HG03139 (cell line): ENCODE measurements around the gene MED13L.
"Not testable (repeated sequence)": the region's sequence is repeated elsewhere in the genome, so short reads cannot be mapped to it uniquely, and the experiment has no call there.

ENCODE experiments used
- ATAC-seq: cut with Tn5 transposase; IDR thresholded peaks from one replicate; pipeline ENCODE4 v1.9.1; 2021; ENCODE audit not compliant: unreplicated experiment

The MED13L gene

DNA sequence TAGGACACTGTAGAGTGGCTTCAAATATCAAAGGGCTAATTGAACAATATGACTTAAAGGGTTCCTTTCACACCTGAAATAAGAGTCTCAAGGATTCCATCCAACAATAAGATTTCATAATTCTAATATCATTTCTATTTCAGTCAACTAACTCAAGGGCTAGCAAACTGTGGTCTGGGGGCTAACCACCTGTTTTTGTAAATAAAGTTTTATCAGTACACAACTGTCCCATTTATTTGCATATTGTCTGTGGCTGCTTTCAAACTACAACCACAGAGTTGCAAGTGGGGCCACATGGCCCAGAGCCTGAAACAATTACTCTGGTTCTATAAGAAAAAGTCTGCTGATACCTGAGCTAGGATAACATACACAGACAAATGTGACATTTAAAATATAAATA is 29.1 kb downstream of the MED13L start:
- no peak for ATAC-seq

DNA sequence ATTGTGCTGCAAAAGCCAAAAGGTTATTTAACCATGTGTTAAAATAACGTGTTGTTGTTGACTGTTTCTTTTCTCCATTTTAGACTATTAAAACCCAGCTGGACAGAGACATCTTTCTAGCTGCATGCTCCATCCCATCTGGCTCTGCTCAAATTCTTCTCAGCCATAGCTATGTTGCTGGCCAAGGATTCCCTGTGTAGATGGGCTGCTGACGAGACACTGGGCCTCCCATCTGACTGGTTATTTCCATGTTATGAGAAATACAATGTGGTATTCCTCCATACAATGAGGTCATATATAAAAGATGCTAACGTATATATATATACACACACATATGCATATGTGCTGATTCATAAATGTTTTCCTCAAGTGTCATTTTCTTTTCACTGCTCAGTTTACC is 30.1 kb downstream of the MED13L start:
- ATAC-seq = no peak

GRCh38 chr12:116246490-116247179 is 30.9 kb downstream of the MED13L start:
- no peak for ATAC-seq

DNA sequence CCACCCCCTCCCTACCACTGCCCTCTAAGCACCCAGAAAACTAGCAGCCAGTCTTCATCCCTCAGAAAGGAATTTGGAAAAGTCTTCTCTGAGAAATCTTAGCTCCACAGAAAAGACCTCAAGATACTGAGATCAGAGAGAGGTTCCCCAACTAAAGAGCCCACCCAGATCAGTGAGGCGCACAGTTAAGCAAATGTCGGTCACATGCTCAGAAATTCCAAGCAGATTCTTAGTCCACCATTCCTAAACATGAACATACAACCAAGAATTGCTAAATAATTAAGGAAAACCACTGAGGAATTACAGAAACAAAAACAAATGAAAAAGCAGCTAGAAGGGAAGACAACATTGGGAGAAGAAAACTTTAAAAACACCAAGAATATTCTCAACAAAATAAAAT is 32.3 kb downstream of the MED13L start:
- ATAC-seq = no peak

DNA sequence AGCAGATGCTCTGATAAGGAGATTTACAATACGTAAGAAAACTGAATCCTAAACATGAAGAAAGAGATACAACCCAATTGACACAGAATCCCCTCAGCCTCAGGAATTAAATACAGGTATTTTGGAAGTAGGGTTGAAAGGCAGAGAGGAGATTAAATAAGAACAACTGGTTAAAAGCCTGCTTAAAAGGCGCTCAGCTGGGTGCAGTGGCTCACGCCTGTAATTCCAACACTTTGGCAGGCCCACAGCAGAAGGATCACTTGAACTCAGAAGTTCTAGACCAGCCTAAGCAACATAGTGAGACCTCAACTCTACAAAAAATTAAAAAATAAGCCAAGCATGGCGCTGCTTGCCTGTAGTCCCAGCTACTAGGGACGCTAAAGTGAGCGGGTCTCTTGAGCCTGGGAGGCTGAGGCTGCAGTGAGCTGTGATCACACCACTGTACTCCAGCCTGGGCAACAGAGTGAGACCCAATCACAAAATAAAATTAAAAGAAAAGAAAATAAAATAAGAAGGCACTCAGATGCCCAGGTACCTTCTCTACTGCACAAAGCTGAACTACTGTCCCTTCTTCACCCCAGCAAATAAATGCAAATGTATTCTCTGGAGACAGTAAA is 32.9 kb downstream of the MED13L start:
- ATAC-seq = no peak

- ATAC-seq = no peak
Observed at GRCh38 chr12:116244001-116244400, 33.5 kb downstream of the MED13L start.

DNA sequence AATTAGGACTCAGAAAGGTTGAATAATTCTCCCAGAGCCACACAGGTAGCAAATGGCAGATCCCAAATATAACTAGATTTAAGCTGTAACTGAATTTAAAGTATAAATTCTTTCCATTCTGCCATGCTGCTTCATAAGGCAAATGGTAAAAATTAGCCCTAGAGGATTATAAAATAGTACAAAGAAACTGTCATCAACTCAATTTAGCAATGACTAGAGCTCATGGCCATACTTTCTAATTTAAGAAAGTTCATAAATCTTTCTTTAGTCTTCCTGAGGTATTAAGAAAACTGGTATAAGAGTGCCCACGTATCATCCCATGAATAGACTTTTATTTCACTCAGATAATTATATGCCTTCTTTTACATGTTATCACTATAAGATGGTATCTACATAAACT is 34.8 kb downstream of the MED13L start:
- no peak for ATAC-seq

GRCh38 chr12:116241157-116241759 is 36.2 kb downstream of the MED13L start:
- no peak for ATAC-seq

DNA sequence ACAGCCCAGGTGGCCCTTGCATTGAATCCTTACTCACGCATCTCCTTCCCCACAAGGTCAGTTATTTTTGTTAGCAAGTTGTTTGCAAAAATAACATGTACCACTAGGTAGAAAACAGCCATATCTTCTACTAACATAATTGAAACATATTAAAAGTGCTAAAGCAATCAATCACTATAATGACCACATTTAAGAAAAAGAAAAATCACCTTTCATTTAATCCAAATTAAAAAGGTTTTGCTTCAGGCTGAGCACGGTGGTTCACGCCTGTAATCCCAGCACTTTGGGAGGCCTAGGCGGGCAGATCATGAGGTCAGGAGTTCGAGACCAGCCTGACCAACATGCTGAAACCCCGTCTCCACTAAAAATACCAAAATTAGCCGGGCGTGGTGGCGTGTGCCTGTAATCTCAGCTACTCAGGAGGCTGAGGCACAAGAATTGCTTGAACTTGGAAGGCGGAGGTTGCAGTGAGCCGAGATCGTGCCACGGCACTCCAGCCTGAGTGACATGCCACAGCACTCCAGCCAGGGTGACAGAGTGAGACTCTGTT is 38.8 kb downstream of the MED13L start:
- ATAC-seq = not testable (repeated sequence)

- ATAC-seq = no peak
Observed at GRCh38 chr12:116238149-116238548, 39.3 kb downstream of the MED13L start.

- ATAC-seq = no peak
Observed at GRCh38 chr12:116236976-116237375, 40.5 kb downstream of the MED13L start.

- no peak for ATAC-seq
Observed at GRCh38 chr12:116236148-116236731, 41.3 kb downstream of the MED13L start.

GRCh38 chr12:116234148-116234547 is 43.3 kb downstream of the MED13L start:
- not testable (repeated sequence) for ATAC-seq

- ATAC-seq = no peak
Observed at GRCh38 chr12:116233669-116234068, 43.8 kb downstream of the MED13L start.

- no peak for ATAC-seq
Observed at GRCh38 chr12:116227811-116228210, 49.7 kb downstream of the MED13L start.

DNA sequence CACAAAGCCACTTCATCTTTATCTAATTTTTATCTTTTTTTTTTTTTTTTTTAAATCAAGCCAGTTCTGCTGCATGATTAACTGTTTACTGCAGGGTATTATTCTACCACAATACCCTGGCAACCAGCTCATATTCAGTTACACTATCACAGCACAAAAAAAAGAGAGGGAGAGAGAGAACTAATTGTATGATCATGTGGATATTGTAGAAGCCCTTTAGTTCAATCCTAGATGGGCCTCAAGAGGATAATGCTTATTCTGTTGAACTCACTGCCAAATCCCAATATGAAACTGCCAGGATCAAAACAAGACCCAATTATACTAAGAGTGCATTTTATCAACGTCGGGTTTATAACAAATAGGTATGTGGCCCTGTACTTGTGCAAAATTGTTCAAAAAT is 51.5 kb downstream of the MED13L start:
- no peak for ATAC-seq

DNA sequence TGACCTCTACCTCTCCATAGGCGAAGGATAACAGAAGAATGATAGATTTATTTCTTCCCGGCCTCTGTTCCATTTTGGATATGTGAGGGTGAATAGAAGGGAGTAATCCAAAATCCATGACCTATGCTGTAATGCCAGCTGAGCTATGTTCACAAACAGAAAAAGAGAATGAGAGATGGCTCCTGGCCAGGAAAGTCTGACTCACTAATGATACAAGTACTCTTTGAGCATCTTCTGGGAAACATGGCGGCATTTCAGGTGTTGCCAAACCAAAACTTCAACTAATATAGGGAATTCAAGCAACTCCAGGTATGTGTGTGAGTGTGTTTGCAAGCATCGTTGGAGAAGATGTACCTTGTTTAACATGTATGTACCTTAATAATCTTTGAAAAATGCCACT is 55.1 kb downstream of the MED13L start:
- ATAC-seq = no peak

- no peak for ATAC-seq
Observed at GRCh38 chr12:116220756-116221155, 56.7 kb downstream of the MED13L start.

DNA sequence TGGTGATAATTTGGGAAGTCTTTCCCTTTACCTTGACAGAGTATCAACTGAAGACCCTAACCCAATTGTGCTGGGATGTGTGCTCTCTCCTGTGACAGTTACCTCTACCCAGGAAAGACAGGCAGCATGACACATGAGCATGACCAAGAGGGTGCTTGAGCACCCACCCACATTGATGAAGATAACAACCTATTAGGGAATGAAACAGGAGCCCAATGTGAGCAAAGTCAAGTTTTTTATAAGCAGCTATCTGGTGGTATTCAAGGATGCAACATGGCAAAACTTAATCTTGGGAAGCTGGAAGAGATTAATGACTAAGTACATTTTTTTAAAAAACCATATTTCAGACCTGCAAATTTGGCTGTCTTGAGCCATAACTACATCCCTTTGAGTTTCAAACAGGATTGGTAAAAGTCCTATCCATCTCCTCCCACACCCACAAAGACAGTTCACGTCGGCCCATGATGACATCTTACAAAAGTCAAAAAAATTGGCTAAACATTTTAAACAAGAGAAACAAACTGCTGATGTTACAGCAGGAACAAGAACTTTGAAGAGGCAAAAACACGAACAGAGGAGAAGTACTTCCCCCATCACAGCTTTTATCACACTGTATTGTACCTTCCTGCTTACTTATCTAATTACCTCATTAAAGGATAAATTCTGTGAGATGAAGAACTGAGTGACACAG is 60.3 kb downstream of the MED13L start:
- ATAC-seq = no peak

DNA sequence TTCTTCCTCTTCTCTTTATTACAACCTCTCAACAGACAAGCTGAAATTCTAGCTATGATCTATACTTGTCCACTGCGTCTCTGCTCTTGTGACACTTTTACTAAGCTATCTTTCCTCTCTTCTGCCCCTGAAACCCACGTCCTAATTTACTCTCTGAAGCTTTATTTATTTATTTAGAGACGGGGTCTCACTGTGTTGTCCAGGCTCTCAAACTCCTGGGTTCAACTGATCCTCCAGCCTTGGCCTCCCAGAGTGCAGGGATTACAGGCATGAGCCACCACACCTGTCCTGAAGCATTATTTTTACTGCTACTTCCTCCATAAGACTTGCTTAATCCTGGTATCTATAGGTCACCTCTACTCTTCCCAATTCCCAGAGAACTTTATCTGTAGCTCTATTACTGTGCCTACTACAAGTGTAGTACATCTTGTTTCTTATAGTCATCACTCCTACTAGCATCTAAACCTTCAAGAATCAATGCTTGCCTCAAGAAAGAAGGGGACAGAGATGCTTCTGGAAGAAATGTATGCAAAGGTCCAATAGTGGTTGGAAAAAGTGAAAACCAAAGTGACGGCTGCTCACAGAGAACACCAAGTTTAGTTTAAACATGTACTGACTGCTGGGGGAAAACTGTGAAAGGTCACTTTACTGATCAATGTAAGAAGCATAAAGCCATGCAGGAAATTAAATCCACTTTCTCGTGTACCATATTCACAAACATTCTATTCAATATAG is 61.3 kb downstream of the MED13L start:
- ATAC-seq = no peak

- ATAC-seq = no peak
Observed at GRCh38 chr12:116215023-116215422, 62.5 kb downstream of the MED13L start.
